ENCODE results near the gene SMTN. TPM values are rescaled to one million over a fixed set of nuclear protein-coding genes. Genes with fewer than 3 reads are reported as not detected.

Gene SMTN
- total RNA-seq, 1 donor from 2014 or later, result 44.8 TPM

DNA sequence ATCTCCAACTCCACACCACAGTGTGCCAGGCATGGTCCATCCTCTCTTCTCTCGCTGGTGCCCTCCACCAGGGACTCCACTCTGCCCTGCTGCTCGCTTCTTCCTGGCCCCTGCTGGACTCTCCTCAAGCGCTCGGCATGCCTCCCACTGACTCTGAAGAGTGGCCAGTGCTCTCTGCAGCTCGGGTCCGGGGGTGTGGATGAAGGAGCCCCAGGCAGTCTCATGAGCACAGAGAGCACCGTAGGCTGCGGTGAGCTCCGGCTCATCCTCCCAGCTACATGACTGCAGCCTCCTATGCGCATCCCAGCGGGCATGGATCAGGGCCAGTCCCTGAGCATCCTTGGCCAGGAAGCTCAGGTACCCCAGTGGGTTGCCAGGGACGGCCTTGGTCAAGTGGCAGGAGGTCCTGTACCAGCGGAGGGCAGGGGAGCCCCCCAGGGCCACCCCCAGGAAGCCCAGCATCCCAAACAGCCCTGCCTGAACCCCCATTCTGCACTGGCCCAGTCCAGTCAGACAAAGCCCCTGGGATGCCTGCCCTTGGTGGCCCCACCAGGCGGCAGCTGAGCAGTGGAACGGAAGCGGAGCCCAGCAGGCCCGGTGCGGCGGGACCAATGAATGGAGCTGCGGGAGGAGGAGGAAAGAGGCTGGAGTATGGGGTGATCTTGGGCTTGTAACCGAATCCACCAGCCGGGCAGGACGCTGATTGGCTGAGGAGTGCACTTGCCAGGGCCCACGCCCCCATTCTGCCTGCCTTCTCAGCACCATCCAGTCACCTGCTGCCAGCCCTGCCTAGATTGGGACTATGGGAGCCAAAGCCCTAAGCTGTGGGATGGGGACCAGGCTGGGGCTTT lies 59.0 kb downstream of the SMTN start, which contains the start of gene PLA2G3:
TSS of gene PLA2G3 (minus strand) at position 643 of the 851 bp plus-strand sequence. CDS start at position 489, 154 bp downstream.
- ATAC-seq, result peak; percentile 91 to 93
- TF ChIP-seq, protein P1, sequence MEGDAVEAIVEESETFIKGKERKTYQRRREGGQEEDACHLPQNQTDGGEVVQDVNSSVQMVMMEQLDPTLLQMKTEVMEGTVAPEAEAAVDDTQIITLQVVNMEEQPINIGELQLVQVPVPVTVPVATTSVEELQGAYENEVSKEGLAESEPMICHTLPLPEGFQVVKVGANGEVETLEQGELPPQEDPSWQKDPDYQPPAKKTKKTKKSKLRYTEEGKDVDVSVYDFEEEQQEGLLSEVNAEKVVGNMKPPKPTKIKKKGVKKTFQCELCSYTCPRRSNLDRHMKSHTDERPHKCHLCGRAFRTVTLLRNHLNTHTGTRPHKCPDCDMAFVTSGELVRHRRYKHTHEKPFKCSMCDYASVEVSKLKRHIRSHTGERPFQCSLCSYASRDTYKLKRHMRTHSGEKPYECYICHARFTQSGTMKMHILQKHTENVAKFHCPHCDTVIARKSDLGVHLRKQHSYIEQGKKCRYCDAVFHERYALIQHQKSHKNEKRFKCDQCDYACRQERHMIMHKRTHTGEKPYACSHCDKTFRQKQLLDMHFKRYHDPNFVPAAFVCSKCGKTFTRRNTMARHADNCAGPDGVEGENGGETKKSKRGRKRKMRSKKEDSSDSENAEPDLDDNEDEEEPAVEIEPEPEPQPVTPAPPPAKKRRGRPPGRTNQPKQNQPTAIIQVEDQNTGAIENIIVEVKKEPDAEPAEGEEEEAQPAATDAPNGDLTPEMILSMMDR (IDR thresholded peaks at IDR 0.05), result no peak
- H3K36me3 ChIP-seq, result no peaks in the 10 kb centered on the region
- H3K27me3 ChIP-seq (ENCODE audit: low read depth), result no peaks in the 10 kb centered on the region
- peak; percentile 91 for DNase-seq
- intact Hi-C loops (cut with DNase I), result no loop called here
- peak within 1 kb of the TSS; percentile 40 for H3K4me3 ChIP-seq
- H3K9me3 ChIP-seq, result no peaks in the 10 kb centered on the region
- peaks cover 6% of the 10 kb centered on the region for H3K4me1 ChIP-seq
- peak within 1 kb of the TSS; percentile 73 for H3K27ac ChIP-seq

DNA sequence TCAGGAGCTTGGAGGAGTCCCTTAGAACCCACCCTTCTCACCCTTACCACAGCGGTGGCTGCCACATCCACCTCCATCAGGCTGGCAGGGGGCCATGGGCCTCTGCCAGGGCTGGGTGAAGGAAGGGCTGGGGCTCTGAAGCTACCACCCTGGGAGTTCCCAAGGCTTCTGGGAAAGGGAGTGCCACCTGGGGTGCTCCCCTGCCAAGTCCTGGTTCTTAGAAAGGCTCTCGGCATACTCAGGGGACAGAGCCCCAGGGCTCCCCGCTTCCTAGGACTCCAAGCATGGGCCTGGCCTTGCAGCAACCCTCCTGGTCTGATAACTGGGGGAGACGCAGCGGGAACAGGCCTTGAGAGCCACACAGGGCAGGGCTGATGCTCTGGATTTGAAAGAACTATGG lies 59.6 kb downstream of the SMTN start:
- TF ChIP-seq, protein P1 (IDR thresholded peaks at IDR 0.05), result no peak
- Histone ChIP-seq H3K4me1 (peaks cover 6% of the 10 kb centered on the region), H3K4me3 (no peak overlapping the region), H3K9me3 (no peaks in the 10 kb centered on the region), H3K27ac (peak overlapping the region; percentile 73), H3K36me3 (no peaks in the 10 kb centered on the region), H3K27me3 (ENCODE audit: low read depth) (no peaks in the 10 kb centered on the region)
- DNase-seq (peak; percentile 60), ATAC-seq (peak; percentile 69 to 79)
- intact Hi-C loops (cut with DNase I), result no loop called here

DNA sequence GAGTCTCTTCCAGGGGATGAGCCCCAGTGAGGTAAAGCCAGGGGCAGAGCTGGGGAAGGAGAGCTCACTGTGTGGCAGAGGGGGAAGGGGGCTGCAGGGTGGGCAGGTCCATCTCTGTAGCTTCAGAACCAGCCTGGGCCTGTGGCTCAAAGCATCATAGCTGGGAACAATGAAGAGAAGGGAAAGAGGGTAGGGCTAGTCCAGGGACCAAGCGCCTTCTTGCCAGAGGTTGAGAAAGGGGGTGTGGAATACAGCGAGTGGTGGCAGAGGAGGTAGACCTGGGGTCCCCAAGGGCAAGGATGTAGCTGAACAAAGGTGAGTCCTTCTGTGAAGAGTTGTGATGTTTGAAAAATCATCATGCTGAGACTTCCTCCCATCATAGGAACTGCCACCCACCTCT lies 60.4 kb downstream of the SMTN start:
- DNase-seq (no peak), ATAC-seq (no peak)
- TF ChIP-seq, protein P1 (IDR thresholded peaks at IDR 0.05), result no peak
- H3K9me3 ChIP-seq, result no peaks in the 10 kb centered on the region
- peak overlapping the region; percentile 73 for H3K27ac ChIP-seq
- H3K27me3 ChIP-seq (ENCODE audit: low read depth), result no peaks in the 10 kb centered on the region
- H3K36me3 ChIP-seq, result no peaks in the 10 kb centered on the region
- H3K4me3 ChIP-seq, result no peak overlapping the region
- intact Hi-C loops (cut with DNase I), result no loop called here
- peaks cover 6% of the 10 kb centered on the region for H3K4me1 ChIP-seq

DNA sequence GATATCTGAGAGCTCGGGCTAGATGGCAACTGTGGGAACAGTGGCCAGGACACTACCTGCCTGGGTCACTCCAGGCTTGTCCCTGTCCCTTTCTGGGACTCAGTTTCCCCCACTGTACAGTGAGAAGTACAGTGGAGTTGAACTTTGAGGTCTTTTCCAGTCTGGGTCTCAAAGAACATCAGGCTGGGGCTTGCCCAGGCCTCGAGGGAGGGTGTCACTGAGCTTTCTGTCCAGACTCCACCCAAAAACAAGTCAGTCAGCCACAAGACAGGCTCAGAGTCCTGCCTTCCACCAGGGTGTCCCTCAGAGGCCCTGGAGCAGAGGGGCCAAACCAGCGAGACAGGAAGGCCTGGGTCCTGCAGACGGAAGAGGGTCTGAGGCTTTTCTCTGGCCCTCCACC lies 61.2 kb downstream of the SMTN start:
- H3K27ac ChIP-seq, result no peak overlapping the region

DNA sequence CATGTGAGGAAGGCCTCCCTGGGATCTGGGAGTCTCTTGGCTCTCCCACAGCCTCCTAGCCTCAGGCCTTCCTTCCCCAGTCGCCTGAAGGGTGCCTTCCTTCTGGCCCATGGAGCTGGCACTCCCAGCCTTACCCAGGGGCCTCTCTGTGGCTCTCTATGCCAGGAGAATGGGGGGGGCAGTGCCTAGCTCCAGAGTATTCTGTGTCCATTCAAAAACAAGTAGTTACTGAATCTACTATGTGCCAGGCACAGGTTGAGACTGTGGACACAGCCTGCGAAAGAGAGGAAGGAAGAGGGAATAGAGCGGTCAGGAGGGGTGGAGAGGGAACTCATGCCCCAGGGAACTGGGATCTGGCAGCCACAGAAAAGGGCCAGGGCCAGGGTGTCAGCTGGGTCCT lies 61.9 kb downstream of the SMTN start:
- intact Hi-C loops (cut with DNase I), result no loop called here
- TF ChIP-seq, protein P1 (IDR thresholded peaks at IDR 0.05), result no peak
- no peaks in the 10 kb centered on the region for H3K9me3 ChIP-seq
- H3K4me1 ChIP-seq, result peaks cover 6% of the 10 kb centered on the region
- no peaks in the 10 kb centered on the region for H3K36me3 ChIP-seq
- no peak for DNase-seq
- H3K4me3 ChIP-seq, result no peak overlapping the region
- ATAC-seq, result no peak
- no peak overlapping the region for H3K27ac ChIP-seq
- H3K27me3 ChIP-seq (ENCODE audit: low read depth), result no peaks in the 10 kb centered on the region

More for the DNA sequence above, 61.2 kb downstream of the SMTN start:
- TF ChIP-seq, protein P1 (IDR thresholded peaks at IDR 0.05), result no peak
- no peaks in the 10 kb centered on the region for H3K27me3 ChIP-seq (ENCODE audit: low read depth)
- intact Hi-C loops (cut with DNase I), result no loop called here
- peaks cover 6% of the 10 kb centered on the region for H3K4me1 ChIP-seq
- DNase-seq (no peak), ATAC-seq (no peak)
- H3K36me3 ChIP-seq, result no peaks in the 10 kb centered on the region
- H3K4me3 ChIP-seq, result no peak overlapping the region
- H3K9me3 ChIP-seq, result no peaks in the 10 kb centered on the region
